ENCODE data around the gene HTR6. TPM values are rescaled to one million over a fixed set of nuclear protein-coding genes. Genes with fewer than 3 reads are reported as not detected.

Gene HTR6
- total RNA-seq, 1 experiment from 2014 or later, result 0.57 TPM

- Histone ChIP-seq H3K36me3 (ENCODE audit: control insufficient read depth in 1 of 2, insufficient read depth in 2 of 2, low read length in 2 of 2) (0 out of 4 replicates have a peak, but pooled peaks cover 0 to 5% of the 10 kb centered on the region in 2 experiments), H2AFZ (ENCODE audit: low read depth, low read length, poor library complexity, severe bottlenecking) (no peak overlapping the region), H3K4me3 (replicated peaks in 1 of 2; ENCODE audit: low read depth in 1 of 2, low read length in 2 of 2) (no peak overlapping the region), H4K20me1 (ENCODE audit: insufficient read depth) (peaks cover 7% of the 10 kb centered on the region; the same call in 1 of the 2 replicates), H3K9me2 (ENCODE audit: insufficient read depth) (no peaks in the 10 kb centered on the region), H3K27ac (ENCODE audit: low read depth, low read length) (no peak overlapping the region), H3K9ac (ENCODE audit: low read length) (no peak overlapping the region), H3K9me3 (ENCODE audit: control insufficient read depth in 1 of 2, insufficient read depth in 1 of 2, low read depth in 1 of 2, low read length in 2 of 2) (no peaks in the 10 kb centered on the region), H3K4me2 (ENCODE audit: low read length) (no peak overlapping the region), H3K79me2 (ENCODE audit: insufficient read depth, low read length) (peaks cover 61% of the 10 kb centered on the region), H3K27me3 (ENCODE audit: insufficient read depth, low read length) (no peaks in the 10 kb centered on the region), H3K4me1 (ENCODE audit: control insufficient read depth in 1 of 2, insufficient read depth in 2 of 2, low read length in 2 of 2) (no peaks in the 10 kb centered on the region)
- no TSS peak for BruUV-seq (replicated peaks)
- TF ChIP-seq SRF (IDR thresholded peaks at IDR 0.05; ENCODE audit: low read depth) (no peak), ZBTB33 (IDR thresholded peaks at IDR 0.05; ENCODE audit: extremely low read depth, insufficient replicate concordance, low read length) (no peak), SP1 (IDR thresholded peaks at IDR 0.05; ENCODE audit: low read depth) (no peak)
- no peak for ATAC-seq
- intact Hi-C loops (cut with micrococcal nuclease), result no loop called here
- ChIA-PET POLR2A (no interaction called here), CTCF (no interaction called here), RAD21 (ENCODE audit: low non-redundant PET in 1 of 2, low total read pairs in 2 of 2, uncharacterized antibody in 2 of 2, unreplicated experiment in 2 of 2) (no interaction called here)
- no peak for DNase-seq (ENCODE audit: low read depth, low spot score)
Measured at GRCh38 chr1:19615438-19615837, 49.2 kb upstream of the HTR6 start.

GRCh38 chr1:19616489-19616888, 48.2 kb upstream of the HTR6 start:
- BruUV-seq (replicated peaks), result no TSS peak

More at GRCh38 chr1:19616489-19616888, 48.2 kb upstream of the HTR6 start:
- Histone ChIP-seq H3K4me2 (ENCODE audit: low read length) (no peak overlapping the region), H3K79me2 (ENCODE audit: insufficient read depth, low read length) (peaks cover 65% of the 10 kb centered on the region), H3K9ac (ENCODE audit: low read length) (no peak overlapping the region), H3K4me1 (ENCODE audit: control insufficient read depth in 1 of 2, insufficient read depth in 2 of 2, low read length in 2 of 2) (no peaks in the 10 kb centered on the region), H3K27ac (ENCODE audit: low read depth, low read length) (no peak overlapping the region), H3K27me3 (ENCODE audit: insufficient read depth, low read length) (no peaks in the 10 kb centered on the region), H3K9me2 (ENCODE audit: insufficient read depth) (no peaks in the 10 kb centered on the region), H4K20me1 (ENCODE audit: insufficient read depth) (peaks cover 15% of the 10 kb centered on the region; the same call in 1 of the 2 replicates), H3K4me3 (replicated peaks in 1 of 2; ENCODE audit: low read depth in 1 of 2, low read length in 2 of 2) (no peak overlapping the region), H2AFZ (ENCODE audit: low read depth, low read length, poor library complexity, severe bottlenecking) (no peak overlapping the region), H3K9me3 (ENCODE audit: control insufficient read depth in 1 of 2, insufficient read depth in 1 of 2, low read depth in 1 of 2, low read length in 2 of 2) (no peaks in the 10 kb centered on the region), H3K36me3 (ENCODE audit: control insufficient read depth in 1 of 2, insufficient read depth in 2 of 2, low read length in 2 of 2) (0 out of 4 replicates have a peak, but pooled peaks cover 0 to 5% of the 10 kb centered on the region in 2 experiments)
- ChIA-PET CTCF (no interaction called here), RAD21 (ENCODE audit: low non-redundant PET in 1 of 2, low total read pairs in 2 of 2, uncharacterized antibody in 2 of 2, unreplicated experiment in 2 of 2) (no interaction called here), POLR2A (no interaction called here)
- intact Hi-C loops (cut with micrococcal nuclease), result no loop called here
- DNase-seq (ENCODE audit: low read depth, low spot score) (no peak), ATAC-seq (no peak)
- 0 out of 2 replicates have a peak, but pooled peaks have one; percentile 43 for TF ChIP-seq CEBPB (IDR thresholded peaks at IDR 0.05; ENCODE audit: low read depth)
- no peak for TF ChIP-seq POLR2A (IDR thresholded peaks at IDR 0.05; ENCODE audit: borderline replicate concordance, extremely low read depth, insufficient read depth, insufficient read length)
